T-cell (primary cell): ENCODE measurements around the gene CASS4. TPM values are rescaled to one million over a fixed set of nuclear protein-coding genes. Genes with fewer than 3 reads are reported as not detected.

Experiments
- ATAC-seq, 4 experiments: fragments of 200-7000 bp in 3 of 4; fragments of 150-1000 bp in 1 of 4; cut with Tn5 transposase; replicated peaks in 1 of 4; 1 replicate in 3 of 4; 2 replicates in 1 of 4; pipeline ENCODE4 v1.10.0; 2021; ENCODE audit warnings: moderate library complexity in 3 of 4, mild to moderate bottlenecking in 2 of 4, moderate number of reproducible peaks in 1 of 4
- CTCF ChIA-PET, 2 donors: fragments of 300-600 bp; sonication (Branson Sonifier 250); formaldehyde crosslinking; loops; one replicate each; lab custom pipeline; 2022; ENCODE audit warnings: antibody characterized with exemption in 2 of 2; lab: Charles Lee
- POLR2A ChIA-PET, 2 donors: fragments of 300-600 bp; sonication (Branson Sonifier 250); formaldehyde crosslinking; loops; one replicate each; lab custom pipeline; 2022; ENCODE audit warnings: antibody characterized with exemption in 2 of 2; lab: Charles Lee
- DNase-seq, 35 experiments: peaks; one replicate each; pipeline versions ENCODE4 v3.0.0 to v3.0.0-alpha.2; 2013 to 2023
- H3K27ac ChIP-seq: one replicate; pipeline ENCODE4 v1.5.1; 2013; ENCODE audit warnings: low read length
- H3K27me3 ChIP-seq, 2 experiments: replicated peaks in 1 of 2; 1 replicate in 1 of 2; 2 replicates in 1 of 2; pipeline versions ENCODE4 v1.6.1 to v1.7.0; 2013; ENCODE audit warnings: low read length in 1 of 2, mixed read lengths in 1 of 2; ENCODE audit not compliant: control insufficient read depth in 2 of 2, insufficient read depth in 2 of 2; ENCODE audit errors: extremely low read depth in 1 of 2
- H3K36me3 ChIP-seq, 2 donors: 1 replicate in 1 of 2; 2 replicates in 1 of 2; pipeline versions ENCODE4 v1.6.1 to v1.7.0; 2013; ENCODE audit warnings: low read length in 1 of 2; ENCODE audit not compliant: control insufficient read depth in 2 of 2, insufficient read depth in 1 of 2; ENCODE audit errors: extremely low read depth in 1 of 2
- H3K4me1 ChIP-seq, 2 experiments: 1 replicate in 1 of 2; 2 replicates in 1 of 2; pipeline versions ENCODE4 v1.6.1 to v1.7.0; 2013; ENCODE audit warnings: low read length in 2 of 2, mixed read lengths in 1 of 2; ENCODE audit not compliant: insufficient read depth in 2 of 2, control insufficient read depth in 1 of 2; ENCODE audit errors: extremely low read depth in 1 of 2
- H3K4me3 ChIP-seq, 2 donors: 1 replicate in 1 of 2; 2 replicates in 1 of 2; pipeline versions ENCODE4 v1.5.1 to v1.7.0; 2013; ENCODE audit warnings: mild to moderate bottlenecking in 2 of 2, low read length in 1 of 2, moderate library complexity in 1 of 2; ENCODE audit not compliant: control insufficient read depth in 1 of 2; ENCODE audit errors: extremely low read depth in 1 of 2
- H3K9me3 ChIP-seq: 2 replicates; pipeline ENCODE4 v1.7.0; 2013
- H3K27ac Mint-ChIP-seq, 2 donors: one replicate each; pipeline ENCODE4 v1.8.0; 2020 to 2021; ENCODE audit warnings: mild to moderate bottlenecking in 2 of 2, mixed read lengths in 2 of 2
- H3K27me3 Mint-ChIP-seq, 2 donors: one replicate each; pipeline ENCODE4 v1.8.0; 2021 to 2022; ENCODE audit warnings: mixed read lengths in 2 of 2
- H3K36me3 Mint-ChIP-seq: one replicate; pipeline ENCODE4 v1.8.0; 2021; ENCODE audit warnings: mixed read lengths
- H3K4me1 Mint-ChIP-seq, 3 donors: one replicate each; pipeline ENCODE4 v1.8.0; 2020 to 2022; ENCODE audit warnings: mixed read lengths in 3 of 3, mild to moderate bottlenecking in 1 of 3
- H3K4me3 Mint-ChIP-seq, 3 donors: one replicate each; pipeline ENCODE4 v1.8.0; 2020 to 2022; ENCODE audit warnings: mild to moderate bottlenecking in 3 of 3, mixed read lengths in 3 of 3, moderate library complexity in 3 of 3
- H3K9me3 Mint-ChIP-seq, 3 donors: one replicate each; pipeline ENCODE4 v1.8.0; 2020 to 2022; ENCODE audit warnings: mixed read lengths in 3 of 3
- WGBS: methylation state at CpG from one replicate; pipeline ENCODE4 v1.1.5; 2013; ENCODE audit warnings: missing lambda C conversion rate; ENCODE audit not compliant: insufficient coverage; 5-methylcytosine and 5-hydroxymethylcytosine counted together
- total RNA-seq, 35 experiments: library from RNA in 6 of 35; stranded (reverse) in 6 of 35; fragments of 120-200 nt in 1 of 35; gene quantifications; one replicate each; pipeline versions ENCODE4 v1.2.1 to v1.2.4 and lab custom pipeline; 2013 to 2026

Gene CASS4
- total RNA-seq, 5 donors from 2014 or later (not counting 1 experiment from before 2014, with no cell fraction given): 8.0 to 13.8 (median 11.2) TPM

- Histone ChIP-seq H3K27ac (no peak overlapping the region), H3K27me3 (no peaks in the 10 kb centered on the region), H3K9me3 (no peaks in the 10 kb centered on the region), H3K36me3 (peaks cover 2 to 5% of the 10 kb centered on the region in 2 donors), H3K4me3 (no peak overlapping the region), H3K4me1 (no peaks in the 10 kb centered on the region)
- ChIA-PET POLR2A (no interaction called here), CTCF (no interaction called here)
- ATAC-seq (no peak), DNase-seq (no peak)
- Mint-ChIP-seq H3K9me3 (no peaks in the 10 kb centered on the region), H3K36me3 (peaks cover 13% of the 10 kb centered on the region), H3K4me1 (peaks cover 0 to under 1% (median 0%) of the 10 kb centered on the region in 3 donors), H3K27ac (no peak overlapping the region), H3K27me3 (no peaks in the 10 kb centered on the region), H3K4me3 (no peak overlapping the region)
- WGBS: no CpG with 5 or more reads among the region's 1 CpG
These were observed 30.6 kb upstream of the CASS4 start for GRCh38 chr20:56381501-56381900.

- ATAC-seq (no peak), DNase-seq (no peak)
- Mint-ChIP-seq H3K4me3 (no peak overlapping the region), H3K27me3 (no peaks in the 10 kb centered on the region), H3K36me3 (peaks cover 12% of the 10 kb centered on the region), H3K27ac (no peak overlapping the region), H3K9me3 (no peaks in the 10 kb centered on the region), H3K4me1 (no peaks in the 10 kb centered on the region)
- Histone ChIP-seq H3K9me3 (no peaks in the 10 kb centered on the region), H3K27me3 (no peaks in the 10 kb centered on the region), H3K4me3 (no peak overlapping the region), H3K27ac (no peak overlapping the region), H3K4me1 (no peaks in the 10 kb centered on the region), H3K36me3 (peaks cover 2 to 5% of the 10 kb centered on the region in 2 donors)
- POLR2A ChIA-PET: no interaction called here
- CTCF ChIA-PET: no interaction called here
- WGBS: 90% methylated on average over 2 of the region's 4 CpGs
These were observed 29.4 kb upstream of the CASS4 start for GRCh38 chr20:56382696-56383095.

- Mint-ChIP-seq H3K27ac (no peak overlapping the region), H3K4me1 (no peaks in the 10 kb centered on the region), H3K36me3 (peaks cover 7% of the 10 kb centered on the region), H3K9me3 (no peaks in the 10 kb centered on the region), H3K27me3 (no peaks in the 10 kb centered on the region), H3K4me3 (no peak overlapping the region)
- CTCF ChIA-PET: no interaction called here
- Histone ChIP-seq H3K4me1 (no peaks in the 10 kb centered on the region), H3K27me3 (no peaks in the 10 kb centered on the region), H3K27ac (no peak overlapping the region), H3K4me3 (no peak overlapping the region), H3K36me3 (peaks cover 2 to 5% of the 10 kb centered on the region in 2 donors), H3K9me3 (no peaks in the 10 kb centered on the region)
- POLR2A ChIA-PET: no interaction called here
- 85% methylated on average over 2 of the region's 8 CpGs for WGBS
- ATAC-seq (no peak), DNase-seq (no peak)
These were observed 28.7 kb upstream of the CASS4 start for GRCh38 chr20:56383334-56383733.

- ChIA-PET POLR2A (interaction anchor here in 1 of 2 donors (0.6 kb wide), 1 partner anchor 297 kb away, joined by 10 read pairs; no protein-coding TSS in a partner anchor), CTCF (no interaction called here)
- Histone ChIP-seq H3K4me3 (no peak overlapping the region), H3K9me3 (no peaks in the 10 kb centered on the region), H3K36me3 (peaks cover 2 to 5% of the 10 kb centered on the region in 2 donors), H3K4me1 (no peaks in the 10 kb centered on the region), H3K27ac (no peak overlapping the region), H3K27me3 (no peaks in the 10 kb centered on the region)
- Mint-ChIP-seq H3K27ac (no peak overlapping the region), H3K9me3 (no peaks in the 10 kb centered on the region), H3K27me3 (no peaks in the 10 kb centered on the region), H3K4me3 (no peak overlapping the region), H3K36me3 (peaks cover 7% of the 10 kb centered on the region), H3K4me1 (no peaks in the 10 kb centered on the region)
- no peak for DNase-seq
- no peak for ATAC-seq
- WGBS: 100% methylated on average over 3 of the region's 4 CpGs
These were observed 26.9 kb upstream of the CASS4 start for GRCh38 chr20:56385130-56385529.

- no peaks in the 10 kb centered on the region for H3K27me3 Mint-ChIP-seq
- Histone ChIP-seq H3K27ac (no peak overlapping the region), H3K9me3 (no peaks in the 10 kb centered on the region), H3K4me1 (peaks cover 3 to 4% of the 10 kb centered on the region in 2 experiments), H3K4me3 (no peak overlapping the region), H3K27me3 (no peaks in the 10 kb centered on the region), H3K36me3 (peaks cover 2 to 5% of the 10 kb centered on the region in 2 donors)
- CTCF ChIA-PET: interaction anchor here in 1 of 2 donors (0.6 kb wide), 1 partner anchor 61 kb away, joined by 3 read pairs; no protein-coding TSS in a partner anchor
- DNase-seq (no peak), ATAC-seq (no peak)
- no peak overlapping the region for H3K27ac Mint-ChIP-seq
- H3K36me3 Mint-ChIP-seq: peaks cover 7% of the 10 kb centered on the region
- H3K4me1 Mint-ChIP-seq: no peaks in the 10 kb centered on the region
- H3K4me3 Mint-ChIP-seq: no peak overlapping the region
- 93% methylated on average over 4 of the region's 6 CpGs for WGBS
- H3K9me3 Mint-ChIP-seq: no peaks in the 10 kb centered on the region
- POLR2A ChIA-PET: no interaction called here
These were observed 25.8 kb upstream of the CASS4 start for GRCh38 chr20:56386219-56386618.

GRCh38 chr20:56388882-56389281 lies 23.2 kb upstream of the CASS4 start:
- Mint-ChIP-seq H3K27ac (no peak overlapping the region), H3K36me3 (peaks cover 7% of the 10 kb centered on the region)

GRCh38 chr20:56389807-56390206 lies 22.3 kb upstream of the CASS4 start:
- Histone ChIP-seq H3K36me3 (peaks cover 0 to 2% of the 10 kb centered on the region in 2 donors), H3K4me1 (peaks cover 14 to 20% of the 10 kb centered on the region in 2 experiments), H3K4me3 (no peak overlapping the region), H3K9me3 (no peaks in the 10 kb centered on the region), H3K27me3 (no peaks in the 10 kb centered on the region), H3K27ac (no peak overlapping the region)
- Mint-ChIP-seq H3K27me3 (no peaks in the 10 kb centered on the region), H3K27ac (no peak overlapping the region), H3K9me3 (no peaks in the 10 kb centered on the region), H3K4me1 (peaks cover 15 to 18% (median 17%) of the 10 kb centered on the region in 3 donors), H3K4me3 (no peak overlapping the region), H3K36me3 (peaks cover 6% of the 10 kb centered on the region)
- DNase-seq (no peak), ATAC-seq (no peak)
- ChIA-PET CTCF (no interaction called here), POLR2A (no interaction called here)
- WGBS: 98% methylated on average over 4 of the region's 4 CpGs

More at GRCh38 chr20:56388882-56389281, 23.2 kb upstream of the CASS4 start:
- Mint-ChIP-seq H3K9me3 (no peaks in the 10 kb centered on the region), H3K27me3 (no peaks in the 10 kb centered on the region), H3K4me1 (peaks cover 9% of the 10 kb centered on the region in 3 donors), H3K4me3 (no peak overlapping the region)
- Histone ChIP-seq H3K27me3 (no peaks in the 10 kb centered on the region), H3K4me1 (peaks cover 14 to 15% of the 10 kb centered on the region in 2 experiments), H3K36me3 (peaks cover 0 to 2% of the 10 kb centered on the region in 2 donors), H3K9me3 (no peaks in the 10 kb centered on the region), H3K4me3 (no peak overlapping the region), H3K27ac (no peak overlapping the region)
- CTCF ChIA-PET: no interaction called here
- POLR2A ChIA-PET: no interaction called here
- no peak for ATAC-seq
- WGBS: 89% methylated on average over 4 of the region's 4 CpGs
- no peak for DNase-seq
